K562 (cell line): ENCODE data around the gene LRRC9. TPM values are rescaled to one million over a fixed set of nuclear protein-coding genes. Genes with fewer than 3 reads are reported as not detected.

ENCODE experiments used
- CC2D1A ChIP-seq: fragments of 450-650 bp; IDR thresholded peaks from 2 replicates; pipeline ENCODE4 v1.6.1; 2017; ENCODE audit warnings: mild to moderate bottlenecking
- CXXC5 ChIP-seq: fragments of 250-450 bp; sonication (Bioruptor Pico); IDR thresholded peaks from 2 replicates; pipeline ENCODE4 v1.8.0; 2022; ENCODE audit warnings: inconsistent platforms, mild to moderate bottlenecking, moderate library complexity
- GABPA ChIP-seq: fragments of 200-800 bp; sonication (Bioruptor generic); conservative IDR thresholded peaks from 2 replicates; pipeline ENCODE4 v1.6.1; 2016; ENCODE audit warnings: low read depth, missing genetic modification characterization, missing compliant biosample characterization
- NR2C1 ChIP-seq, 2 experiments: fragments of 450-650 bp; IDR thresholded peaks; 2 replicates each; pipeline ENCODE4 v1.6.1; 2017; ENCODE audit warnings: mild to moderate bottlenecking in 2 of 2, antibody characterized with exemption in 1 of 2, inconsistent platforms in 1 of 2, missing compliant biosample characterization in 1 of 2, missing genetic modification characterization in 1 of 2
- PCBP1 ChIP-seq: fragments of 200-400 bp; formaldehyde crosslinking; IDR thresholded peaks from 2 replicates; pipeline ENCODE4 v1.6.1; 2018; ENCODE audit warnings: mild to moderate bottlenecking, low read depth, low read length; ENCODE audit not compliant: poor library complexity, severe bottlenecking
- PHTF2 ChIP-seq: fragments of 250-450 bp; sonication (Bioruptor Pico); IDR thresholded peaks from 2 replicates; pipeline ENCODE4 v1.5.0; 2021; ENCODE audit warnings: mild to moderate bottlenecking
- POLR2H ChIP-seq: IDR thresholded peaks from 2 replicates; pipeline ENCODE4 v1.6.1; 2016; ENCODE audit warnings: missing genetic modification characterization, low read depth, mild to moderate bottlenecking, control low read depth, missing compliant biosample characterization, moderate library complexity
- RBM22 ChIP-seq: fragments of 200-400 bp; formaldehyde crosslinking; IDR thresholded peaks from 2 replicates; pipeline ENCODE4 v1.6.1; 2018; ENCODE audit warnings: low read length, low read depth; ENCODE audit not compliant: poor library complexity, severe bottlenecking
- TBP ChIP-seq: optimal IDR thresholded peaks from 2 replicates; pipeline ENCODE3; 2011; ENCODE audit warnings: low read depth, low read length, improper control_type of control experiment
- TOE1 ChIP-seq, 2 experiments: fragments of 450-650 bp in 1 of 2; sonication (generic) in 1 of 2; formaldehyde crosslinking in 1 of 2; IDR thresholded peaks; 2 replicates each; pipeline versions ENCODE4 v1.7.1 to v1.8.0; 2016 to 2022; ENCODE audit warnings: borderline replicate concordance in 2 of 2, mild to moderate bottlenecking in 2 of 2, antibody characterized with exemption in 1 of 2, inconsistent platforms in 1 of 2, low read depth in 1 of 2, missing genetic modification reagents in 1 of 2, moderate library complexity in 1 of 2
- TRIM28 ChIP-seq: fragments of 450-650 bp; IDR thresholded peaks from 2 replicates; pipeline ENCODE4 v1.6.1; 2017
- ZNF696 ChIP-seq: fragments of 250-450 bp; sonication (Bioruptor Pico); conservative IDR thresholded peaks from 2 replicates; pipeline ENCODE4 v1.4.0; 2020; ENCODE audit warnings: mild to moderate bottlenecking, moderate library complexity
- polyA plus RNA-seq, 8 experiments: library from polyadenylated mRNA; depleted of rRNA in 4 of 8; stranded (reverse) in 5 of 8; unstranded in 3 of 8; fragments of >200 nt; fragmentation: Nextera tagmentation in 2 of 8; fragmentation: Illumina TruSeq in 1 of 8; extraction: Ambion mirVana in 2 of 8; extraction: Trizol in 1 of 8; gene quantifications; 2 replicates each; pipeline versions ENCODE4 v1.2.1 to v1.2.3, GENCODE V29; 2011 to 2014; ENCODE audit warnings: inconsistent platforms in 1 of 8, missing spikeins in 1 of 8
- total RNA-seq, 7 experiments: library from RNA; depleted of rRNA in 6 of 7; stranded (reverse); fragments of >200 nt in 6 of 7; fragmentation: Illumina TruSeq in 2 of 7; extraction: Trizol in 2 of 7; gene quantifications; 2 replicates each; pipeline versions ENCODE4 v1.2.1 to v1.2.3, GENCODE V29; 2011 to 2021; ENCODE audit warnings: low replicate concordance in 1 of 7
- TF ChIP-seq, protein P1 (sequence below): fragments of 250-450 bp; sonication (Bioruptor Pico); IDR thresholded peaks from 2 replicates; pipeline ENCODE4 v1.5.0; 2021
- TF ChIP-seq, protein P2 (sequence below): fragments of 150-350 bp; conservative IDR thresholded peaks from 2 replicates; pipeline ENCODE4 v1.6.1; 2014; ENCODE audit warnings: low read length
- TF ChIP-seq, protein P3 (sequence below), 2 experiments: fragments of 450-650 bp; conservative IDR thresholded peaks; 2 replicates each; pipeline ENCODE4 v1.6.1; 2017; ENCODE audit warnings: mild to moderate bottlenecking in 2 of 2, moderate library complexity in 2 of 2
- TF ChIP-seq, protein P4 (sequence below): conservative IDR thresholded peaks from 2 replicates; pipeline ENCODE4 v1.6.1; 2011; ENCODE audit warnings: low read depth, mild to moderate bottlenecking, low read length; ENCODE audit not compliant: control insufficient read depth
- TF ChIP-seq, protein P5 (sequence below): fragments of 450-650 bp; IDR thresholded peaks from 2 replicates; pipeline ENCODE4 v1.6.1; 2016

The LRRC9 gene
- total and polyA plus RNA-seq, 9 of the 15 experiments (the other 6 are each of a cell fraction or from before 2014, with no cell fraction given) = not detected

DNA sequence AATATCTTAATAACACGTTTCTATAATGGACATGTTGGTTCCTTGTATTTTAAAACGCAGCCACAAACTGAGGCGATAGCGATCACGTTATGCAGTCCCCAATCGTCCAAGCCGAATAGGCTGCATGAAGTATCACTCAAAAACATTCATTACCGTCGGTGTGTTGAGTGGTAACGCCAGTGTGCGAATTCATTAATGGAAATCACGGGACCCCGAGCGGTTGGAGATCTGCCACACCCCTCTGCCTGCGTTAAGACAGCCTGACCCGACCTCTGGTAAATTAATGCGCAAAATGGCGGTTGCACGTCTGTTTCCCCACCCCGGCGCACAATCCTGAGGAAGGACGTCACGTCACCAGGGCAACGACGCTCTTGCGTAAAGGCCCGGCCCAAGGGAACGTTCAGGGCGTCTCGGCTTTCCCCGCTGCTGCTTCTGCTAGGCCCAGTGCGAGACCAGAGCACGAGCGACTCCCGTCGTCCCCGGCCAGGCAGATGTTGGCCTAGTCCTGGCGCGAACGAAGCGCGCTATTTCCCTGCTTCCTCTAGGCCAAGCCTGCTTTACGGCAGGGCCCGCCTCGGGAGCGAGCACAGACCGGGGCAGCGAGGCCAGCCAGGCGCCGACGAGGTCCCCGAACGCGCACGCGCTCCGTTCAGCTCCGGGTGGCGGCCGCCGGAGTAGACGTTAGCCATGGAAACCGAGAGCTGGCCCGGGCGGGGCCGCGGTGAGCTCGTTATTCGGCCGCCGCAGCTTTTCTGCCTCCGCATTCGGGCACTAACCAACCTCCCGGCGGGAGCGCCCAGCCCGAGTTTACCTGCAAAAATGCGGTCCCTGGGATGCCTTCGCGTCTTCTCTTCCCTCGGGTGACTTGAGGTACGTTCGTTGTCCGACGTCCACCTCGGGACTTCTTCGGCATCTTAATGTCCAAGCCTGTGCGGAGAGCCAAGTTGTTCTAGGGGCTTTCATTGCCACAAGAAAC is 171.9 kb downstream of the LRRC9 start, which contains the start of gene PCNX4 (continued):
- TF ChIP-seq, protein P1, sequence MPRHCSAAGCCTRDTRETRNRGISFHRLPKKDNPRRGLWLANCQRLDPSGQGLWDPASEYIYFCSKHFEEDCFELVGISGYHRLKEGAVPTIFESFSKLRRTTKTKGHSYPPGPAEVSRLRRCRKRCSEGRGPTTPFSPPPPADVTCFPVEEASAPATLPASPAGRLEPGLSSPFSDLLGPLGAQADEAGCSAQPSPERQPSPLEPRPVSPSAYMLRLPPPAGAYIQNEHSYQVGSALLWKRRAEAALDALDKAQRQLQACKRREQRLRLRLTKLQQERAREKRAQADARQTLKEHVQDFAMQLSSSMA (CRISPR knock-in tag) = no peak
- peak; percentile 70 for TF ChIP-seq TBP
- TF ChIP-seq, protein P2, sequence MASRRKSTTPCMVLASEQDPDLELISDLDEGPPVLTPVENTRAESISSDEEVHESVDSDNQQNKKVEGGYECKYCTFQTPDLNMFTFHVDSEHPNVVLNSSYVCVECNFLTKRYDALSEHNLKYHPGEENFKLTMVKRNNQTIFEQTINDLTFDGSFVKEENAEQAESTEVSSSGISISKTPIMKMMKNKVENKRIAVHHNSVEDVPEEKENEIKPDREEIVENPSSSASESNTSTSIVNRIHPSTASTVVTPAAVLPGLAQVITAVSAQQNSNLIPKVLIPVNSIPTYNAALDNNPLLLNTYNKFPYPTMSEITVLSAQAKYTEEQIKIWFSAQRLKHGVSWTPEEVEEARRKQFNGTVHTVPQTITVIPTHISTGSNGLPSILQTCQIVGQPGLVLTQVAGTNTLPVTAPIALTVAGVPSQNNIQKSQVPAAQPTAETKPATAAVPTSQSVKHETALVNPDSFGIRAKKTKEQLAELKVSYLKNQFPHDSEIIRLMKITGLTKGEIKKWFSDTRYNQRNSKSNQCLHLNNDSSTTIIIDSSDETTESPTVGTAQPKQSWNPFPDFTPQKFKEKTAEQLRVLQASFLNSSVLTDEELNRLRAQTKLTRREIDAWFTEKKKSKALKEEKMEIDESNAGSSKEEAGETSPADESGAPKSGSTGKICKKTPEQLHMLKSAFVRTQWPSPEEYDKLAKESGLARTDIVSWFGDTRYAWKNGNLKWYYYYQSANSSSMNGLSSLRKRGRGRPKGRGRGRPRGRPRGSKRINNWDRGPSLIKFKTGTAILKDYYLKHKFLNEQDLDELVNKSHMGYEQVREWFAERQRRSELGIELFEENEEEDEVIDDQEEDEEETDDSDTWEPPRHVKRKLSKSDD = no peak
- TF ChIP-seq POLR2H (tag) = peak; percentile 75
- TF ChIP-seq, protein P3, sequence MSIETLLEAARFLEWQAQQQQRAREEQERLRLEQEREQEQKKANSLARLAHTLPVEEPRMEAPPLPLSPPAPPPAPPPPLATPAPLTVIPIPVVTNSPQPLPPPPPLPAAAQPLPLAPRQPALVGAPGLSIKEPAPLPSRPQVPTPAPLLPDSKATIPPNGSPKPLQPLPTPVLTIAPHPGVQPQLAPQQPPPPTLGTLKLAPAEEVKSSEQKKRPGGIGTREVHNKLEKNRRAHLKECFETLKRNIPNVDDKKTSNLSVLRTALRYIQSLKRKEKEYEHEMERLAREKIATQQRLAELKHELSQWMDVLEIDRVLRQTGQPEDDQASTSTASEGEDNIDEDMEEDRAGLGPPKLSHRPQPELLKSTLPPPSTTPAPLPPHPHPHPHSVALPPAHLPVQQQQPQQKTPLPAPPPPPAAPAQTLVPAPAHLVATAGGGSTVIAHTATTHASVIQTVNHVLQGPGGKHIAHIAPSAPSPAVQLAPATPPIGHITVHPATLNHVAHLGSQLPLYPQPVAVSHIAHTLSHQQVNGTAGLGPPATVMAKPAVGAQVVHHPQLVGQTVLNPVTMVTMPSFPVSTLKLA (conservative IDR thresholded peaks at IDR 0.05) = peak; percentile 44 to 69; a peak in 2 of 4 replicates
- no peak for TF ChIP-seq TRIM28
- no peak for TF ChIP-seq RBM22
- TF ChIP-seq NR2C1 (IDR thresholded peaks at IDR 0.05) = peak; percentile 34; the same call in 1 of the 2 replicates
- peak; percentile 58 for TF ChIP-seq NR2C1 (tag; IDR thresholded peaks at IDR 0.05)
- TF ChIP-seq CXXC5 (CRISPR knock-in tag) = peak; percentile 84
- TF ChIP-seq PHTF2 = no peak
- TF ChIP-seq CC2D1A = no peak
- TF ChIP-seq, protein P4, sequence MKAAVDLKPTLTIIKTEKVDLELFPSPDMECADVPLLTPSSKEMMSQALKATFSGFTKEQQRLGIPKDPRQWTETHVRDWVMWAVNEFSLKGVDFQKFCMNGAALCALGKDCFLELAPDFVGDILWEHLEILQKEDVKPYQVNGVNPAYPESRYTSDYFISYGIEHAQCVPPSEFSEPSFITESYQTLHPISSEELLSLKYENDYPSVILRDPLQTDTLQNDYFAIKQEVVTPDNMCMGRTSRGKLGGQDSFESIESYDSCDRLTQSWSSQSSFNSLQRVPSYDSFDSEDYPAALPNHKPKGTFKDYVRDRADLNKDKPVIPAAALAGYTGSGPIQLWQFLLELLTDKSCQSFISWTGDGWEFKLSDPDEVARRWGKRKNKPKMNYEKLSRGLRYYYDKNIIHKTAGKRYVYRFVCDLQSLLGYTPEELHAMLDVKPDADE = peak; percentile 8
- TF ChIP-seq TOE1 (IDR thresholded peaks at IDR 0.05; ENCODE audit: borderline replicate concordance) = no peak; the same call in 1 of the 2 replicates
- TF ChIP-seq TOE1 (CRISPR knock-in tag; IDR thresholded peaks at IDR 0.05; ENCODE audit: borderline replicate concordance, low read depth) = peak; percentile 55; the same call in 1 of the 2 replicates
- no peak for TF ChIP-seq ZNF696 (CRISPR knock-in tag)
- TF ChIP-seq GABPA (tag) = 0 out of 2 replicates have a peak, but pooled peaks have one; percentile 25
- TF ChIP-seq PCBP1 = no peak
- TF ChIP-seq, protein P5, sequence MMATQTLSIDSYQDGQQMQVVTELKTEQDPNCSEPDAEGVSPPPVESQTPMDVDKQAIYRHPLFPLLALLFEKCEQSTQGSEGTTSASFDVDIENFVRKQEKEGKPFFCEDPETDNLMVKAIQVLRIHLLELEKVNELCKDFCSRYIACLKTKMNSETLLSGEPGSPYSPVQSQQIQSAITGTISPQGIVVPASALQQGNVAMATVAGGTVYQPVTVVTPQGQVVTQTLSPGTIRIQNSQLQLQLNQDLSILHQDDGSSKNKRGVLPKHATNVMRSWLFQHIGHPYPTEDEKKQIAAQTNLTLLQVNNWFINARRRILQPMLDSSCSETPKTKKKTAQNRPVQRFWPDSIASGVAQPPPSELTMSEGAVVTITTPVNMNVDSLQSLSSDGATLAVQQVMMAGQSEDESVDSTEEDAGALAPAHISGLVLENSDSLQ = peak; percentile 62
